ENCODE measurements around the gene UBR2.

GRCh38 chr6:42707595-42707994 lies 143.8 kb downstream of the UBR2 start:
- TF ChIP-seq CTCF (conservative IDR thresholded peaks at IDR 0.05; ENCODE audit: low read depth, low read length), result no peak
- no peak for TF ChIP-seq EZH2 (IDR thresholded peaks at IDR 0.05; ENCODE audit: borderline replicate concordance, low read depth, low read length, poor library complexity, severe bottlenecking)

Measured in A673 (cell line).